Measurements from ENCODE around the gene ALDH16A1.

ALDH16A1 gene

GRCh38 chr19:49453013-49453756 lies at the start of gene ALDH16A1:
TSS of gene ALDH16A1 (plus strand) at chr19:49453225. CDS start at chr19:49453332, 107 bp downstream.
- in situ Hi-C loops (cut with HindIII; ENCODE audit: low pct_ligation_motif_present, low pct_unique_long_range_greater_than_20kb, low sequenced_read_pairs), result no loop called here
- DNase-seq, result peak; percentile 96

DNA sequence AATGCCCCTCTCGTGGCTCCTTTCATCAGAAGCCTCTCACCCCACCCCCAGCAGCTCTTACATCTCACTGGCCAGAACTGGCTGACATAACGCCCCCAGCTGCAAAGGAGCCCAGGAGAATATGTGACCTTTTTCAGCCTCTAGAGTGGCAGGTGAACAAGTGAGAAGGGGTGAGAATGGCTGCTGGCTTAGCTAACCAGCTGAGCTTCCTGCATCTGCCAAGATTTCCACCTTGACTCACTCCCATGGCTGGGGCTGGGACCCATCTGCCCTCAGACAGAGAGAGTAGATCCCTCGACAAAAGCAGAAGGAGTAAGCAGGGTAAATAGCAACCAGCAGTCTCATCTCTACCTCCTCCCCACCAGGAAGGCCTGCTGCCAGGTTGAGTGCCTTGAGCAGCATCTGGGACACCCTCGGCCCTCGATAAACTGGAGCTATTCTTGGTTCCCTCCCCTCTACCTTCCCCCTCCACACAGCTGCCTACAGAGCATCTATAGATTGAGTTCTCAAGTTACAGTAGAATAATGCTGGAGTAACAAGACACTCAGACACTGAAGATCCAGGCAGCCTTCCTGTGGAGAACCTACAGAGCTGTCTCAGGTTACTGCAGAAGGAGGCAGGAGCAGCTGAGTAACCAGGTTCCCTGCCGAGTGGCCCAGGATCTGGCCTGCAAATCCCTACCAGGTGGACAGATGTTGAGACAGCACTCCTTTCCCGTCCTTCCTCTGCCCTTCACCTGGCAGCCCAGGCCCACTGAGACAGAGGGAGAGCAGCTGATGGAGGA lies 49.4 kb upstream of the ALDH16A1 start:
- DNase-seq, result no peak
- in situ Hi-C loops (cut with HindIII; ENCODE audit: low pct_ligation_motif_present, low pct_unique_long_range_greater_than_20kb, low sequenced_read_pairs), result no loop called here

DNA sequence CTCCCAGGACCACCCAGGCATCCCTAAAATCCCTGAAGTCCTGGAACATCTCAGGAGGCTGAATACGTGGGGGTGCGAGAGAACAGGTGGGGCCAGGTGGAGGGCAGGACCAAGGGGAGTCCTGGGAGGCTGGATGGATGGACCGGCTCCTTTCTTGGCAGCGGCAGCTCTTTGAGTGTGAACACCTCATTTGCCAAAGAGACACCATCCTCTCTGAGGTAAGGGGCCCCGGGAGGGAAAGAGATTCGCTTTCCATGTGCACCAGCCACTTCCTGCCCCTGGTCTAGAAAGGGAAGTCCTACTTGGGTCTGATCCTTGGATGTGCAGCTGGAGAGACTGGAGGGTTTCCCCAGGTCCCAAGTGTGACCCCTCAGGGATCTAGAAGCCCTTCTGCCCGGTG lies 45.9 kb upstream of the ALDH16A1 start:
- no peak for DNase-seq
- in situ Hi-C loops (cut with HindIII; ENCODE audit: low pct_ligation_motif_present, low pct_unique_long_range_greater_than_20kb, low sequenced_read_pairs), result no loop called here

- in situ Hi-C loops (cut with HindIII; ENCODE audit: low pct_ligation_motif_present, low pct_unique_long_range_greater_than_20kb, low sequenced_read_pairs), result no loop called here
- DNase-seq, result no peak
Measured at GRCh38 chr19:49407482-49408015, 45.5 kb upstream of the ALDH16A1 start.

DNA sequence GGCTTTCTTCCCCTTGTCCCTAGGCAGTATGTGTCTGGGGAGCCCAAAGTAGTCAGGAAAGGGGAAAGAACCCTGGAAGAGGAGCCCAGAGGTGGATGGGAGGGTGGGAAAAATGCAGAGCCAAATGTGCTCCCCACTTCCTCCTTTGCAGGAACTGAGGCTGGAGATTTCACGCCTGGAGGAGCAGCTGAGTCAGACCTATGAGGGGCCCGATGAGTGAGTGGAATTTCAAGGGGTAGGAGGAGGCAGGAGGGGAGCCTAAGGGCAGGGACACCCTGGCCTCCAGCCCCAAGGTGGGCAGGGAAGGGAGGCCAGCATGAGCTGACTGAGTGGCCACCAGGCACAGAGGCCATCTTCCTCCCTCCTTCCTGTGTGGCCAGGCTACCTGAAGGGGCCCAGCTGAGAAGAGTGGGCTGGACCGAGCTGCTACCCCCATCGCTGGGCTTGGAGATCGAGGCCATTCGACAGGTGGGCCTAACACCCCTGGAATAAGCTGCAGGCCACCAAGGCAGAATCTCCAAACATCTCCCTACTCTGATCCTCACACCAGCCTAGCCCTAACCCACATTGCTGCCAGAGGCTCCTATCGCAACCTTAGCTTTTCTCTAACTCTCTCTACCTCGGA lies 44.1 kb upstream of the ALDH16A1 start:
- in situ Hi-C loops (cut with HindIII; ENCODE audit: low pct_ligation_motif_present, low pct_unique_long_range_greater_than_20kb, low sequenced_read_pairs), result no loop called here
- peak; percentile 70 for DNase-seq

GRCh38 chr19:49409441-49410029 lies 43.5 kb upstream of the ALDH16A1 start:
- in situ Hi-C loops (cut with HindIII; ENCODE audit: low pct_ligation_motif_present, low pct_unique_long_range_greater_than_20kb, low sequenced_read_pairs), result no loop called here
- DNase-seq, result no peak

GRCh38 chr19:49411681-49412326 lies 41.2 kb upstream of the ALDH16A1 start:
- in situ Hi-C loops (cut with HindIII; ENCODE audit: low pct_ligation_motif_present, low pct_unique_long_range_greater_than_20kb, low sequenced_read_pairs), result no loop called here
- no peak for DNase-seq

GRCh38 chr19:49413348-49413747 lies 39.7 kb upstream of the ALDH16A1 start:
- in situ Hi-C loops (cut with HindIII; ENCODE audit: low pct_ligation_motif_present, low pct_unique_long_range_greater_than_20kb, low sequenced_read_pairs), result no loop called here
- no peak for DNase-seq

DNA sequence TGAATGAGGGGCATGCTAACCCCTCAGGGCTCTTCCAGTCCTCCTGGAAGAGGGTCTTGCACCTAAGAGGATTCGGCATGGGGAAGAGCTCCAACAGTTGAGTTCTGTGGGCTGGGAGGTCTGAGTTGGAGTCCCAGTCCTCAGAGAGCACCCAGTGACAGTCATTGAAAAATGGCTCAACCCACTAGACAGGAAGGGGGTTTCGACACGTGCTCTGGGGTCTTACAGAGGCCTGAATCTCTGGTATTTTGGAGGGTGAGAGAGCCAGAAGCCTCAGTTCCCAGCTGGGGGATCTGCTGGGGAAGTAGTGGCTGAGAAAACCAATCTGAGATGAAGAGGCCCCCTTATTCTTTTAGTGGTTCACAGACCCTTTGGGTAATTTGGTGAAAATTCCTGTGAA lies 38.8 kb upstream of the ALDH16A1 start:
- no peak for DNase-seq
- in situ Hi-C loops (cut with HindIII; ENCODE audit: low pct_ligation_motif_present, low pct_unique_long_range_greater_than_20kb, low sequenced_read_pairs), result no loop called here

- in situ Hi-C loops (cut with HindIII; ENCODE audit: low pct_ligation_motif_present, low pct_unique_long_range_greater_than_20kb, low sequenced_read_pairs), result no loop called here
- no peak for DNase-seq
Measured at GRCh38 chr19:49415102-49415809, 37.8 kb upstream of the ALDH16A1 start.

- in situ Hi-C loops (cut with HindIII; ENCODE audit: low pct_ligation_motif_present, low pct_unique_long_range_greater_than_20kb, low sequenced_read_pairs), result no loop called here
- DNase-seq, result no peak
Measured at GRCh38 chr19:49415810-49416200, 37.2 kb upstream of the ALDH16A1 start.

DNA sequence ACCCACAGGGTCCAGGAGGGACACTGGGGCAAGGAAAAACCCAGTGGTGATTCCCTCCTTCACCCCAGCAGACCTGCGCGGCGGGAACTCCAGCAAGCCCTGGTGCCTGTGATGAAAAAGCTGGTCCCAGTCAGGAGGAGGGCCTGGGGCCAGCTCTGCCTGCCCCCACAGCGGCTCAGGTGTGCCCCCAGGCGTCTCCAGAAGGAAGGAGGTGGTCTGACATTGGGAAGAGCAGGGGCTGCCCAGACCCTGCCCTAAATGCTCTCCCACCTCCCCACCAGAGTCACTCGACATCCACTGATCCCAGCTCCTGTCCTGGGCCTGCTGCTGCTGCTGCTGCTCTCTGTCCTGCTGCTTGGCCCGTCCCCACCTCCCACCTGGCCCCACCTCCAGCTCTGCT lies 35.9 kb upstream of the ALDH16A1 start:
- in situ Hi-C loops (cut with HindIII; ENCODE audit: low pct_ligation_motif_present, low pct_unique_long_range_greater_than_20kb, low sequenced_read_pairs), result no loop called here
- no peak for DNase-seq

- in situ Hi-C loops (cut with HindIII; ENCODE audit: low pct_ligation_motif_present, low pct_unique_long_range_greater_than_20kb, low sequenced_read_pairs), result no loop called here
Measured at GRCh38 chr19:49418511-49418910, 34.5 kb upstream of the ALDH16A1 start.

DNA sequence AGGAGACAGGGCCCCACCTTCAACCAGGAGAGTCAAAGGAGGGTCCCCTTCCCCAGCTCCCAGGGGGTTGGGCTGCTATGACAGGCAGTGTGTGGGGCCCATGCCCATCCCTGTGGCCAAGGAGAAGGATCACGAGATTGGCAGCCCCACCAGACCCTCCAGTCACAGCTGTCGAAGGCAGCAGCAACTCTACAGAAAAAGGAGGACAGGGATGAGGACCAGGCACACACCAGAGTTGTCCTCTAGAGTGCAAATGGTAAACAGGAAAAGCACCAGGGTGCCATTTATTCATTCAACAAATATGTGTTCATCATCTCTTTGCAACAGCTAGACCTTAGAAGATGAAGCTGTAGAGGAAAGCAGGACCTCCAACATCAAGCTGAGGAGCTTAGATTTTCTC lies 33.9 kb upstream of the ALDH16A1 start:
- no peak for DNase-seq
- in situ Hi-C loops (cut with HindIII; ENCODE audit: low pct_ligation_motif_present, low pct_unique_long_range_greater_than_20kb, low sequenced_read_pairs), result no loop called here

More at GRCh38 chr19:49418511-49418910, 34.5 kb upstream of the ALDH16A1 start:
- DNase-seq, result no peak

DNA sequence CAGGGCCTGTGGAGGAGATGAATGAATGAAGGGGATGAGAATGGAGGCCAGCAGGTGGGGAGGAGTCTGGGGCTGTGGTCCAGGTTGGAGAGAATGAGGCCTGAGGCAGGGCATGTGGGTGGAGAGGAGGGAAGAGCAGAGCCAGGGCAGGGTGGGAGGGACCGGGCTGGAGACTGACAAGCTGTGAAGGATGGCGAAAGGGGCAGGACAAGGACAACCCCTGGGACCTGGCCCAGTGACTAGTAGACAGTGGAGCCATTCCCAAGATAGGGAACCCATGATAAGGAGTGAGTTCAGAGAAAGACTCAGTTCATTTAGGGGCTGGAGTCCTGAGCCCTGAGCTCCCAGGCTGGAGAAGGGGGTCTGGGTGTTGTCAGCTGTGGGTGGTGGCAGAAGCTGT lies 32.8 kb upstream of the ALDH16A1 start:
- DNase-seq, result no peak
- in situ Hi-C loops (cut with HindIII; ENCODE audit: low pct_ligation_motif_present, low pct_unique_long_range_greater_than_20kb, low sequenced_read_pairs), result no loop called here

DNA sequence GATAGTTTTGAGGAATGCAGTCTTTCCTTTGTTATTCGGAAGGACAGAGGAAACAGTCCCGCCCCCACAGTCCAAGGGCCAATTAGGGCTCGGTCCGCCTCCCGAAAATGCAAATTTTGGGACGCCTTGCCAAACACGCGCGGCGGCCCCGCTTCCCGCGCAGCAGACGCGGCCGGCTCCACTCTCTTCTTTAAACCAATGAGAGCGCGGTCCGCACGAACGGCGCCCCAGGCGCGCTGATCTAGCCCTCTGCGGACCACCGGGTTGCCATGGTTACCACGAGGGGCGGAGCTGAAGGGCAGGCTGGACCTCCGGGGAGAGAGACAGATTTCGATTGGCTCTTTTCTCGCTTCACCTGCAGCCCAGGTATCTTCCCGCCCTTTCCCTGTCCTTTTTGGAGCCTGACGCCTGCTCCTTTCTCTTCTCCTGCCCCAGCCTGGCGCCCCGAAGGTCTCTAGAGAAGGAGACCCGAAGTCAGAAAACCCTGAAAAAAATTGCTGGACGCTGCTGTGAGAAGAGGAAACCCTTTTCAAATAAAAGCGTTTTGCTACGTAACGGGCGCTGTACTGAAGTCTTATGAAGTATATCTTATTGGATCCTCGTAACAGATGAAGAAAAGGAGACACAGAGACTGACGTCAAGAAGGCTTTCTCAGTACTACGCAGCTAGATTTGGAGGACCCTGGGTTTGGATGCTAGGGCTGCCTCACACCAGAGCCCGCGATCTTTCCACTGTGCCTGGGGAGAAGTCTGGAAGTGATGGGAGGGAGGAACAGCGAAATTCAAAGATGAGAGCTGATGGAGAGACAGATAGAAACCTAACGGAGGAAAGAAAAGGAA lies 31.8 kb upstream of the ALDH16A1 start:
- no peak for DNase-seq
- in situ Hi-C loops (cut with HindIII; ENCODE audit: low pct_ligation_motif_present, low pct_unique_long_range_greater_than_20kb, low sequenced_read_pairs), result no loop called here

DNA sequence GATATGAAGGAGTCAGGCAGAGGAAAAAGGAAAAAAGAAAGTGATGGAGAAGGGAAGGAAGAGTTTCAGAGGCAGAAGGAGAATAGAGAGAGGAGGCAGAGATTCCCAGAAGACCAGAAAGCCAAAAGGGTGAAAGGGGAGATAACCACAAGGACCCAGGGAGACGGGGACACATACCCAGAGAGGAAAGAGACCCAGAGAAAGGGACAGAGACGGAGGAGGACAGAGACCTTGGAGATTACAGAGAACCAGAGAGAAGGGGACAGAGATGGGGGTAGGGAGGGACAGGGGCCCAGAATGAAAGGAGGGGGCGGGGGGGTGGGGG lies 31.2 kb upstream of the ALDH16A1 start:
- no peak for DNase-seq
- in situ Hi-C loops (cut with HindIII; ENCODE audit: low pct_ligation_motif_present, low pct_unique_long_range_greater_than_20kb, low sequenced_read_pairs), result no loop called here
